GM20000 (cell line): ENCODE measurements around the gene LRRC75B.
"Not testable (repeated sequence)": the region's sequence is repeated elsewhere in the genome, so short reads cannot be mapped to it uniquely, and the experiment has no call there.

Experiments
- DNase-seq: peaks from one replicate; pipeline ENCODE4 v3.0.0; 2012; ENCODE audit warnings: low spot score
- CTCF ChIP-seq: IDR thresholded peaks from 2 replicates; pipeline ENCODE4 v1.5.1; 2012; ENCODE audit warnings: mild to moderate bottlenecking, control low read depth; ENCODE audit errors: extremely low read depth, missing control alignments

LRRC75B gene

GRCh38 chr22:24559471-24559870 lies 33.4 kb downstream of the LRRC75B start:
- no peak for DNase-seq
- no peak for TF ChIP-seq CTCF

GRCh38 chr22:24555165-24556039 lies 37.5 kb downstream of the LRRC75B start, which contains the start of gene SNRPD3:
Gene SNRPD3, plus strand, starts transcription at chr22:24555999. Its CDS starts 1,676 bp downstream, at chr22:24557675.
- no peak for TF ChIP-seq CTCF
- peak; percentile 99 for DNase-seq

DNA sequence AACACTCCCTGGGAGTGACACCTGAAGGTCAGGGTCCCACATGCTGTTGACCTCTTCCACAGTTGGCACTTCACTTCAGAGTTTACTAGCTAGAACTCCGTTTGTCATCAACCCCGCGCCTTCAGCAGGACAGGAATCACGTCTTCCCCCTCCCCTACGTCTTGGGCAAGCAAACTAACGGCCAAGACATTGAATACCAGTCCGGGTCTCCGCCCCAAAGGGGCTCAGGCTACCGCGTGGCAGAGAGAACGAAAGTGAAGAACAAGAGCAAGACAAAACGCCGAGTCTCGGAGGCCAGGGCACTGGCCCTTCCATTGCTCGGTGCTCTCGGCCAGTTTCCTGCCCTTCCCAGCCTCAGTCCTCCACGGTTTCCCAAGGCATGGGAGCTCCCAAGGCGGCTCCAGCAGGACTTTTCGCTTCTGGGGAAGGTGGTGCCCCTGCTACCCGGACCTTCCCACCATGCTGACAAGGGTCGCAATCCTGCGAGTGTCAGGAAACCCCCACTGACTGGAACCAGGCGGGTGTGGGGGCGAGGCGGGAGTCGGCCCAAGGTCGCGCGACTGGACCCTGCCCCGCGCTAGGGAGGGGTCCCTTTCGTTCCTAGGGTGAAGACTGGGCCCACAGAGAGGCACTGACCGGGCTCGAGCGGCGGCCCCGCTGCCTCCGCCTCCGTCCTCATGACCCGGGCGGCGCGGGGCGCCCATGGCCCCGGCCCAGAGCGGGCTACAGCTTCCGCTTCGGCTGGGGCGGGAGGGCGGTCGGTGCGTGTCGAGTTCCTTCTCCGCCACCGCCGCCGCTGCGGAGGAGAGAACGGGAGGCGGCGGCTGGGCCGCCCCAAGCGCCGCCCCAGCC lies 38.3 kb downstream of the LRRC75B start, which contains the start of gene GUCD1:
GUCD1 (minus strand) TSS at position 826 of the 852 bp plus-strand sequence; CDS start at position 679, 147 bp downstream.
- DNase-seq, result peak; percentile 51

DNA sequence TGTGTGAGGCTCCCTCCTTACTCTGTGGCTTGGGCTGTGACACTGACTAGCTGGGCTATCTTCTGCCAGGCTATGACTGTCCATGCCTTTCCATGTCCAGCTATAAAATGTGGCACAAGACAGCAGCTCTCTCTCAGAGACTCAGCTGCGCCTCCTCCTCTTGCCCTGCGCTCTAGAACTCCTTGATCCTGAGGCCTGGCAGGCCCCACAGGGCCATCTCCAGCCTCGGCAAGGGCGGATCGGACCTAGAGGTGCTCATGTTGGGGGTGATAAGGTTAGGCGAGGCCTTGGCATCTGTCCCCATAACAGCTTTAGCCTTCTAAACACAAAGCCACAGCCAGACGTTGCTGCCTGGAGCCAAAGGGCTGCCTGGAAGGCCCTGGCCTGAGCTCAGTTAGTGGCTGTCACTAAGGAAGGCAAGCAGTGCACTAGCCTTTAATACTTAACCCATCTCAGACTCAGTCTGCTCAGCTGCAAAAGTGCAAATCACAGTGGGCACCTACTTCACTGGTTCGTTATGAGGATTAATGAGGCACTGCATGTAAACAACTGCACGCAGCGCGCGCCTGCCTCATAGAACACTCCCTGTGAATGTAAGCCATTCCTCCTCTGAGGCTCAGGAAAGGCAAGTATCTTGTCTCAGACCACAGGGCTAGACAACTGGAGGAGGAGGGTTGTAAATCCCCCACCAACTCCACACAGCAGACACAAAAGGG lies 39.1 kb downstream of the LRRC75B start:
- DNase-seq, result no peak
- TF ChIP-seq CTCF, result no peak

More for the DNA sequence above, 38.3 kb downstream of the LRRC75B start, which contains the start of gene GUCD1:
- no peak for TF ChIP-seq CTCF

DNA sequence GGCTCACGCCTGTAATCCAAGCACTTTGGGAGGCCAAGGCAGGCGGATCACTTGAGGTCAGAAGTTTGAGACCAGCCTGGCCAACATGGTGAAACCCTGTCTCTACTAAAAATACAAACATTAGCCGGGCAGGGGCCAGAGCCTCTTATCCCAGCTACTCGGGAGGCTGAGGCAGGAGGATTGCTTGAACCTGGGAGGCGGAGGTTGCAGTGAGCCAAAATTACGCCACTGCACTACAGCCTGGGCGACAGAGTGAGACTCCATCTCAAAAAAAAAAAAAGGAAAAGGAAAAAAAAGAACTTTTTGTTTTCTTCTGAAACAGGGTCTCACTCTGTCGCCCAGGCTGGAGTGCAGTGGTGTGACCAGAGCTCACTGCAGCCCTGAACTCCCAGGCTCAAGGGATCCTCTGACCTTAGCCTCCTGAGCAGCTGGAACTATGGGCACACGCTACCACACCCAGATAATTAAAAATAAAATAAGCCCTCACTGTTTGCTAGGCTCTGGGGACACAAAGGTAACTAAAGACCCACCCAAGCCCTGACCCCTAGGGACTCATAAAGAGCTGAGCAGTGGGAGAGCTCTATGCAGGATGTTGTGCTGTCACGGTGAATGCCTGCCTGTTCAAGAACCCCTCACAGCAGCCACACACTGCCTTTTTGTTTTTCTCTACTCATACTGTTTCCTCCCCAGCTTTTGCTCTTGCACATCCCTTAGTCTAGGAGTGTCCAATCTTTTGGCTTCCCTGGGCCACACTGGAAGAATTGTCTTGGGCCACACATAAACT lies 40.2 kb downstream of the LRRC75B start:
- DNase-seq, result not testable (repeated sequence)

DNA sequence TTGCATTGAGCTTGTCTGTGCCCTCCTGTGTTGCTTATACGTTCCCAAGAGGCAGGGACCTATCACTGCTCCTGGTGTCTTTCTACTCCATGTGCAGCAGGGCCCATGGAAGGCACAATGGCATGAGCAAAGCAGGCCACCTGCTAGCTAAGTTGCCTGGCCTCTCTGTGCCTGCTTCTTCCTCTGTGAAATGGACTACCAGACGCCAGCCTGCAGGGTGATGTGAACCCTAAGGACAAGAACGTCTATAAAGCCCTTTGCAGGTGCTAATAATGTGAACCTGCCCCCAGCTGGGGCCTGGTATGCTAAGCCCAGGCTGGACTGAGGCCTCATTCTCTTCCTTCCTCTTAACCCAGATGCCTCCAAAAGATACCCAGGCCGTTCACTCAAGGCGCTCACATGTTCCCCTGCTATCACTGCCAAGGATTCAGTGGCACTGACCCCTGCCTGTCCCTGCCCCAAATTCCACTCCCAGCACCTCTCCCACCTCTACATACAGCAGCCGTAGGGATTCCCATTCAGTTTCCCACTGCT lies 41.9 kb downstream of the LRRC75B start:
- TF ChIP-seq CTCF, result no peak
- DNase-seq, result no peak
